GM19328 (cell line): Measurements from ENCODE around the gene MGST2.

Experiments
- ATAC-seq: cut with Tn5 transposase; IDR thresholded peaks from one replicate; pipeline ENCODE4 v1.9.1; 2021; ENCODE audit warnings: mild to moderate bottlenecking, moderate library complexity; ENCODE audit not compliant: unreplicated experiment

Gene MGST2

DNA sequence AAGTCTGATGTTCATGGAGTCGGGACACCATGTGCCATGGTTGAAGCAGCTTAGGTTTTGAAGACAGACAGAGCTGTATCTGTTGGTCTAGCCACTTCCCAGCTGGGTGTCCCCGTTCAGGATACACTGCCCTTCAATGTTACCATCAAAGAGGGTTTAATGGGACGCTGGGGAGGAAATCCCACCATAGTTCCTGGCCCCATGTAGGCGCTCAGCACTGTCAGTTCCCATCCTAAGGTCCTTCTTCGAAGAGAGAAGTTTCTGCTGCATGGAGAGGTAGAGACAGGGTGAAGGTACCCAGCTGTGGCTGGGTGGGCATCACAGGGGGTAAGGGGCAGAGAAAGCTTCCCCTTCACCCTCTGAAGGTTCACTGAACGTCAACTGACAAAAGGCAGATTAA, 3.7 kb downstream of the MGST2 start:
- ATAC-seq = no peak

DNA sequence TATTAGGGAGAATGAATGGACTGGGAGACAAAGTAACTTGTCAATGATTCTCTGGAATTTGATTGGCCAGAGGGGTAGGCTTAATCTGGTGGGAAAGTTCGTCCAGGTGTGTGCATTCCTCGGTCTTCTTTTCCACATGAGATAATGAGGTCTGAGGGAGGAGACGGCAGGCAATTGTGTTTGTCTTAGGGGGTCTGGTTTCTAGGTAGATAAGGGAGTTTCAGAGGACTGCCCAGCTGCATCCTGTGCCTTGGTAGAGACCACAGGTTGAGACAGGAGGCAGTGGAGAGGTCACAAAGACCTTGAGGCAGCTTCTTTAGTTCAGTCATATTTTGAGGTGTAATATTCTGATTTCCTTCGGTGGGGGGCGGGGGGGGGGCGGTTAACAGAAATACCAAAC, 4.3 kb downstream of the MGST2 start:
- no peak for ATAC-seq

DNA sequence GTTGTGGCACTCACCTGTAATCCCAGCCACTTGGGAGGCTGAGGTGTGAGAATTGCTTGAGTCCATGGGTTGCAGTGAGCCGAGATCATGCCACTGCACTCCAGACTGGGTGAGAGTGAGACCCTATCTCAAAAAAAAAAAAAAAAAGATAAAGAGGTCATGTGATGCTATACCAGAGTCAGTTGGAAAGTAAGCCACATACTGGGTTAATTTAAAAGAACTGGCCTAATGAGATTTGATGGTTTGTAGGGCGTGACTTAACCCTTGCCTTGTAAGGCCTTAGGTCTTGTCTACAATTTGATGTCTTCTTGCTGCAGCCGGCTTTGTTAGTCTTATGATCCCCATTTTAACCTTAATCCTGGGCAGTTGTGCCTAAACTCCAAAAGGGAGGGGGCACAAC, 5.2 kb downstream of the MGST2 start:
- no peak for ATAC-seq

DNA sequence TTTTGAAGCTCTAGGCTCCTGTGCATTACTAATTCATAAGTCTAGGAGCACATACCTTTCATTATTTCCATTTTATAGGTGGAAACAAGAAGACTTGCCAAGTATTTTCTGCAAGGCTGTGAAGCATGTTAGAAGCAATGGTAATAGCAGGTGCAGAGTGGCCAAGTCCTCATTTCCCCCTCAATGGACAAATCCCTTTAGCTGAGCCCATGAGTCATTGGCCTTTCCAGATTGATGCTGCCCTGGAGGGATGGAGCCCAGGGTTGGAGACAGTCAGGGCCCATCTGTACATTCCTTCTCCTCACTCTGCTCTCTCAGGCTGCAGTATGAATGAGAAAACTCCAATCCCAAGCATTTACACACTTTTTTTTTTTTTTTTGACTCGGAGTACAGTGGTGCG, 6.6 kb downstream of the MGST2 start:
- ATAC-seq = no peak

GRCh38 chr4:139672732-139673131, 7.1 kb downstream of the MGST2 start:
- ATAC-seq = no peak

- ATAC-seq = no peak
Observed at GRCh38 chr4:139674875-139675550, 9.4 kb downstream of the MGST2 start.

- ATAC-seq = no peak
Observed at GRCh38 chr4:139675651-139676050, 10.0 kb downstream of the MGST2 start.

GRCh38 chr4:139676365-139676764, 10.7 kb downstream of the MGST2 start:
- ATAC-seq = no peak

- ATAC-seq = no peak
Observed at GRCh38 chr4:139676913-139677585, 11.4 kb downstream of the MGST2 start.

GRCh38 chr4:139682309-139682708, 16.7 kb downstream of the MGST2 start:
- no peak for ATAC-seq

DNA sequence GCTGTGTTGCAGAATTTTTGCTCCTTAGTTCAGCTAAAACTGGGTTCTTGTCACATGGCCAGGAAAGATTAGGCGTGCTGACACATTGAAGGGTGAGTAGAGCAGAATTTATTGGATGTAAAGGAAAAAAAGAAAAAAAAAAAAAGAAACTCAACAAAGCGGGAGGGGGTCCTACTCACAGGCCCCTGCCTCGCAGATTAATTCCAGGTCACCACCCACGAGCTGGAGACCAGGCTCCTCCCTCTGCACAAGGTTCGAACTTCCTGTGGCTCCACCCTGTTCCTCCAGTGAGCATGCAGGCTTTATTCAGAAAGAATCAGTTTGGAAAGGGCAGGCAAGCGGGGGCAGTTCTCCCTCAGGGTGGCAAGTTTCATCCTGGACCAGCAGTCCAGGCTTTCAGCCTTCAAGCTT, 17.1 kb downstream of the MGST2 start:
- ATAC-seq = no peak

DNA sequence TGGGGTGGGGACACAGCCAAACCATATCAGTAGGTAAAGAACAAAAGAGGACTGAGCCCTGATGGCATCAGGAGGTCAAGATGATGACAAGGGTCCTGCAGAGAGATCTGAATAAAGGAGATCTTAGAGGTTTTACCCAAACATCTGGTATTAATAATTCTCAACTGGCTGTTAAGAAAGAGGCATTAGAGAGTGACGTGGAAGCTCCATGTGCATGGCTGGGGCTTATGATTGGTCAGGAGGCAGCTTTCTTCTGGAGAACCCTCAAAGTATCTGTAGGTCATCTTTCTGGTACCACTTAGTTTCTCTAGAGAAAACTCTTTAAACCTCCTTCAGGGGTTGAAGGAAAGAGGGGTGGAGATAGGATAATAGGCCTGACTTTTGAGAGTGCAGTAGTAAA, 18.7 kb downstream of the MGST2 start:
- no peak for ATAC-seq

- no peak for ATAC-seq
Observed at GRCh38 chr4:139685180-139685579, 19.6 kb downstream of the MGST2 start.

GRCh38 chr4:139686130-139686529, 20.5 kb downstream of the MGST2 start:
- ATAC-seq = no peak

- ATAC-seq = no peak
Observed at GRCh38 chr4:139686988-139687387, 21.4 kb downstream of the MGST2 start.

- ATAC-seq = no peak
Observed at GRCh38 chr4:139689093-139689722, 23.6 kb downstream of the MGST2 start.

DNA sequence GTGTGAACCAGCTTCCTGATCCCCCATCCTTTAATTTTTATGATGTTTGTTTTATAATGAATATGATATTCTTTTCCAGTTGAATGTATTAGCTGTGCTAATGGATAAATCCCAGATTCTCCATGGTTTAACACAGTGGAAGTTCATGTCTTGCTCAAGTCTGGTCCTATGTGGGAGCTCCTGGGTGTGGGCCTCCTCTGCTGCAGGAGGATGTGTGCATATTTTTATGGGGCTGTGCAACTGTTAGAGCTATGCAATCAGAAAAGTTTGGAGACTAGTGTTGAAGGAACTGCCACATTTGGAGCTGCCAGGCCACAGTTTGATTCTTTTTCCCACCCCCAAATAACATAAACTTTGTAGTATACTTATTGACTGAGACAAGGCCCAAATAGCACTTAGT, 24.8 kb downstream of the MGST2 start:
- no peak for ATAC-seq

- ATAC-seq = no peak
Observed at GRCh38 chr4:139692309-139693012, 26.8 kb downstream of the MGST2 start.

GRCh38 chr4:139694522-139695107, 29.0 kb downstream of the MGST2 start:
- no peak for ATAC-seq

- ATAC-seq = no peak
Observed at GRCh38 chr4:139696491-139696890, 30.9 kb downstream of the MGST2 start.
